ENCODE results near the gene LYZL2.
A peak's percentile ranks its signal among the peaks of the same experiment; 100 is the strongest.
"Not testable (repeated sequence)": the region's sequence is repeated elsewhere in the genome, so short reads cannot be mapped to it uniquely, and the experiment has no call there.

Gene LYZL2

DNA sequence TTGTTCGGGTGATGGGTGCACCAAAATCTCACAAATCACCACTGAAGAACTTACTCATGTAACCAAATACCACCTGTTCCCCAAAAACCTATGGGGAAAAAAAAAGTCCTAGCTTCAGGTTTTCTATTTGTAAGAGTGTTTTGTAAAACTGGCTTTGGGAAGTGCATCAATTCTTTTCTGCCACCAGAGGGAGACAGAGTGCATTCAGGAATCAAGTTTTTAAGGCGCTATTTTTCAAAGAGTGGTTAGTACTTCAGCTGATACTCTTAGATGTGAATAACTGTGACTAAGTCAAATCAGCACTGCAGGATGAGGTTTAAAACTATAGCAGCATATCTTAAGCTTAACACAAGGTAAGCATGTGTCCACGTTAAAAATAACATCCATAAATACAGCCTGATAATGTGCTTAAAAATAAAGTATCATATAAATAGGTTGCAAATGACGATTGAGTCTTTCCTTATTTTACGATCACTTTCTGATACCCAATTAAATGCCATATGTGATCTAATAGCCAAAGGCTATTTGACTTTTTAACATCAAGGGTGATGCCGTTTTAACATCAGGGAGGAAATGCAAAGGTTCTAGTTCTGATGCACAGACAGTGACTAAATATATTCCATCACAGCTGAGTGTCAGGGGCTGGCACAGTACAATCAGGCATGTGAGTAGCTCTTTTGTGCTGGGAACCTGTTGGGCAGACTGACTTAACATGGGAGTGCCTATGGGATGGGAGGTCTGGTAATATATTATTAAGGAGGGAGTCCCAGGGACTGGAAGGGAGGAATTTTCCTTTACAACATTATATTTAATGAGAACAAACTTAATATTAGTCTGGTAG, 10.6 kb upstream of the LYZL2 start:
- DNase-seq, result no peak

GRCh38 chr10:30637881-30638467, 8.4 kb upstream of the LYZL2 start:
- DNase-seq, result no peak

DNA sequence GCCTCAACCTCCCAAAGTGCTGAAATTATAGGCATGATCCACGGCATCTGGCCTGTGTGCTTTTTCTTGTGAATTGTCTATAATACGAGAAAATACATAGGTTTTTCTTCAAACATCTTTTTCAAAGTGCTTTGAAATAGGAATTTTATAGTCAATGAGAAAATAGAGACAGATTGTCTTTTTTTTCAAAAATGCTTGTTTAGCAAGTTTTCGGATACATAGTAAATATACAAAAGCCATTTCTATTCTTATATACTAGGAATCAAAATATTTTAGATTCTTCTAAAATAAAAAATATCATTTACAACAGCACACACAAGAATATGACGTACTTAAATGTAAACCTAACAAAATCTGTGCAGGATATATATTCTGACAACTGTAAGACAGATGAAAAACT, 1.6 kb upstream of the LYZL2 start:
- DNase-seq, result no peak

DNA sequence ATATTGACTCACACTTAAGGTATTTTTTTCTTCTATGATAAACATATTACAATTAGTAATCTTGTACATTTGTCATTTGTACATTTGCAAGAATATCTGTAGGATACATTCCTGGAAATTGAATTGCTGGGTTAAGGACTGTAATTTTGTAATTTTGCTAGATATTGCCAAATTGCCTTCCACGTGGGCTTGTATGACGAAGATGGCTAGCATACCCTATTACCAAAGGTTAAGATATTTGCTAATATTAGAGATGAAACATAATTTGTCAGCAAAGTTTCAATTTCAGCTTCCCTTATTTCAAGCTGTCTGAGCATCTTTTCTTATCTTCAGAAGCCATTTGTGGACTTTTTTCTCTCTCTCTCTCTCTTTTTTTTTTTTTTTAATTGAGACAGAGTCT, 1.0 kb upstream of the LYZL2 start:
- DNase-seq, result no peak

- not testable (repeated sequence) for DNase-seq
These were observed 977 bp downstream of the LYZL2 start for GRCh38 chr10:30628576-30628975.

GRCh38 chr10:30626837-30627236, 2.7 kb downstream of the LYZL2 start:
- not testable (repeated sequence) for DNase-seq

DNA sequence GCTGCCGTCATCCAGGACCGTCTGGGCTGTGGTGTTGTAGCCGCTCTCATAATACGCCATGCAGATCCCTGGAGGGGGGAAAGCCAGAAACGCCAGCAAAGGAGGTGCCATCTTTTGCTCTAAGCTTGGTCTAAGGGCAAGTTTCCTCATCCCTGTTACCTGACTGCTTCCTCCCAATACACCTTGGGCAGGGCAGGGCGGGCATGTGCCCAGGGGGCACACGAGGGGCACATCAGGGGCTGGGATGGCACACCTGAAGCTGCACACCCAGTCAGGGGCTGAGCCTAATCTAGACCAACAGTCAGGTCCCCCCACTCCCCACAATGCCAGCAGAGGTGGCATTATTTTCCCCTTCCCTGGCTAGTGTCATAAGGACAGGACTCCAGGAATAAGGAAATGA, 3.4 kb downstream of the LYZL2 start:
- not testable (repeated sequence) for DNase-seq

DNA sequence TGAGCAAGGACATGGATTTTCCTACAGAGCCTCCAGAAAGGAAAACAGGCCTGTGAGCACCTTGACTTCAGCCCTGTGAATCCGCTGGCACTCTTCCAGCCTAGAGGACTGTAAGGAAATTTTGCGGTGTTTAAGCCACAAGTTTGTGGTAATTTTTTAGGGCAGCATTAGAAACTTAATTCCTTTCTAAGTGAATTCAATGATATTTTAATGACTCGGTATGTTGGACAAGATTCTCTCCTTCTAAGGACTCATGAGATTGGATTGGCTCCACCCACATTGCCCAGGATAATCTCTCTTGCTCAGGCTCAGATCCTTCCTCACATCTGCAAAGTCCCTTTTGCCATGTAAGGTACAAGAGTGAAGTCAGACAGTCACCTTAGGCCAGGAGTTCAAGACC, 4.5 kb downstream of the LYZL2 start:
- DNase-seq, result no peak

GRCh38 chr10:30619966-30620365, 9.6 kb downstream of the LYZL2 start:
- no peak for DNase-seq

DNA sequence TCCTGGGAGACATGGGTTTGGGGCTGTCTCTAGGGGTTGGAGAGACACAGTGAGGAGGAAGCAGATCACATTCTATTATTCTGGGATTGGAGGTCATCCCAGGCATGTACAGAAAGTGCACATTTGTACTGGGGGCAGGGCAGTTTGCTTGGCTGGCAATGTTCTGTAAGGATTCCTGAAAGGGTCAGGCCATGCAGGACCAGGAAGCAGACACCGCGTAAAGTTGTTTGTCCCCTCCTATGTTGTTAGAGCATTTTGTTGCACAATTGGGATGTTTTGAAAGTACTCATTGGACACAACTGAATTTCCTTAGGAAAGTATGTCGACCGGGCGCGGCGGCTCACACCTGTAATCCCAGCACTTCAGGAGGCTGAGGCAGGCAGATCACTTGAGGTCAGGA, 12.5 kb downstream of the LYZL2 start:
- no peak for DNase-seq

GRCh38 chr10:30611041-30611440, 18.5 kb downstream of the LYZL2 start:
- not testable (repeated sequence) for DNase-seq

- DNase-seq, result no peak
These were observed 21.7 kb downstream of the LYZL2 start for GRCh38 chr10:30607814-30608213.

DNA sequence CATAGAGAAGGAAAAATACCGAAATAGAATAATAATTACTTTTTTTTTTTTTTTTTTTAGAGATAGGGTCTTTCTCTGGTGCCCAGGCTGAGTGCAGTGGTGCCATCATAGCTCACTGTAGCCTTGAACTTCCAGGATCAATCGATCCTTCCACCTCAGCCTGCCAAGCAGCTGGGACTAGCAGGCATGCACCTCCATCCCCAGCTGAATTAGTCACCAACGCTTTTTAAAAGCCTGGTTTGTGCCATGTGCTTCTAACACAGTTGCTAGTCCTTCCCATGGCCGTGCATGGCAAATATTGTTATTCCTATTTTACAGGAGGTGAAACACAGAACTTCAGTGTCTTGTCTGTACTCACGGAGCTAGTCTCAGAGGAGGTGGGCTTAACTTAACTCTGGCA, 23.2 kb downstream of the LYZL2 start:
- no peak for DNase-seq

GRCh38 chr10:30605341-30606121, 24.0 kb downstream of the LYZL2 start:
- DNase-seq, result not testable (repeated sequence)

GRCh38 chr10:30603589-30603988, 26.0 kb downstream of the LYZL2 start:
- no peak for DNase-seq

DNA sequence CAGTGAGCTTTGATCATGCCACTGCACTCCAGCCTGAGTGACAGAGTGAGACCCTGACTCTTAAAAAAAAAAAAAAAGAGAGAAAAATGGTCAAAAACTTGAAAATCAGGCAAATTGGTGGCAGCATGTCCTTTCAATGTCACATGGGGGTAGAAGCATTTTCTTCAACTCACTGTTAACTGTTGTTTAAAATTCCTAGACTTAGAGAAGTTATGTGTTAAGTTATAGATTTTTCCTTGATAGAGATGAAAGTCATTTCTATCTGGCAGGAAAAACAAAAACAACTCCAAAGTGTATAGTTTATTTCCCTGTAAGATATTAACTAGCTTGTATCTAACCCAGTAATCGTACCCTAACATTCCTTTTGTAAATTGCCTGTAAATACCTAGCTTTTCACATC, 26.8 kb downstream of the LYZL2 start:
- no peak for DNase-seq

- no peak for DNase-seq
These were observed 29.5 kb downstream of the LYZL2 start for GRCh38 chr10:30600005-30600404.

- DNase-seq, result no peak
These were observed 31.3 kb downstream of the LYZL2 start for GRCh38 chr10:30598105-30598776.

- DNase-seq, result not testable (repeated sequence)
These were observed 32.1 kb downstream of the LYZL2 start for GRCh38 chr10:30597433-30597824.

GRCh38 chr10:30596493-30597432, 32.8 kb downstream of the LYZL2 start:
- peak; percentile 22 for DNase-seq

GRCh38 chr10:30596013-30596412, 33.5 kb downstream of the LYZL2 start:
- no peak for DNase-seq

- no peak for DNase-seq
These were observed 35.5 kb downstream of the LYZL2 start for GRCh38 chr10:30594077-30594476.
